H1 (cell line): ENCODE measurements around the gene S100A14.

Source experiments
- CHD2 ChIP-seq: IDR thresholded peaks from 2 replicates; pipeline ENCODE4 v1.6.1; 2012; ENCODE audit warnings: low read length, improper control_type of control experiment
- CTCF ChIP-seq, 3 experiments: IDR thresholded peaks; 1 replicate in 2 of 3; 2 replicates in 1 of 3; pipeline versions ENCODE4 v1.5.1 to v1.6.1; 2011; ENCODE audit warnings: low read length in 3 of 3, mild to moderate bottlenecking in 3 of 3, inconsistent platforms in 2 of 3, low read depth in 1 of 3, moderate library complexity in 1 of 3; ENCODE audit not compliant: insufficient read depth in 1 of 3; ENCODE audit errors: control extremely low read depth in 1 of 3
- FOSL1 ChIP-seq: IDR thresholded peaks from 2 replicates; pipeline ENCODE4 v1.6.1; 2011; ENCODE audit warnings: mild to moderate bottlenecking, low read depth, low read length, moderate library complexity; ENCODE audit not compliant: insufficient read depth
- SIN3A ChIP-seq, 2 experiments: IDR thresholded peaks in 1 of 2; conservative IDR thresholded peaks in 1 of 2; 2 replicates each; pipeline ENCODE4 v1.6.1; 2011 to 2012; ENCODE audit warnings: low read length in 2 of 2, improper control_type of control experiment in 1 of 2, low read depth in 1 of 2, mild to moderate bottlenecking in 1 of 2

GRCh38 chr1:153611356-153611755 is 4.8 kb downstream of the S100A14 start:
- TF ChIP-seq FOSL1 (no peak), CHD2 (no peak), SIN3A (conservative IDR thresholded peaks at IDR 0.05 in 1 of 2, IDR thresholded peaks at IDR 0.05 in 1 of 2; ENCODE audit: low read depth in 1 of 2, low read length in 2 of 2) (no peak), CTCF (IDR thresholded peaks at IDR 0.05; ENCODE audit: control extremely low read depth in 1 of 3, insufficient read depth in 1 of 3, low read depth in 1 of 3, low read length in 3 of 3) (no peak)
